ENCODE measurements around the gene MYO18A.
A peak's percentile ranks its signal among the peaks of the same experiment; 100 is the strongest.

Gene MYO18A

GRCh38 chr17:29045734-29046472, 134.3 kb downstream of the MYO18A start:
- Histone ChIP-seq H3K36me3 (no peaks in the 10 kb centered on the region), H3K27me3 (no peaks in the 10 kb centered on the region), H3K9me3 (no peaks in the 10 kb centered on the region), H3K27ac (no peak overlapping the region), H4K20me1 (no peaks in the 10 kb centered on the region), H3K4me3 (no peak overlapping the region), H3K4me2 (no peak overlapping the region), H3K4me1 (peaks cover 46% of the 10 kb centered on the region), H3K9ac (no peak overlapping the region)
- no peak for TF ChIP-seq Cebpa-rat (IDR thresholded peaks at IDR 0.05)

- no peak overlapping the region for H3K4me3 ChIP-seq
- H3K9me3 ChIP-seq = no peaks in the 10 kb centered on the region
- H3K4me2 ChIP-seq = peak overlapping the region; percentile 87; the same call in 1 of the 2 replicates
- no peaks in the 10 kb centered on the region for H3K27me3 ChIP-seq
- H4K20me1 ChIP-seq = no peaks in the 10 kb centered on the region
- no peak overlapping the region for H3K27ac ChIP-seq
- H3K36me3 ChIP-seq = no peaks in the 10 kb centered on the region
- H3K4me1 ChIP-seq = peaks cover 46% of the 10 kb centered on the region
- no peak for TF ChIP-seq Cebpa-rat (IDR thresholded peaks at IDR 0.05)
- H3K9ac ChIP-seq = no peak overlapping the region
Observed at GRCh38 chr17:29045026-29045425, 135.2 kb downstream of the MYO18A start.

- peak overlapping the region; percentile 87 for H3K4me2 ChIP-seq
- peak overlapping the region; percentile 56; the same call in 1 of the 2 replicates for H3K27ac ChIP-seq
- TF ChIP-seq Cebpa-rat (IDR thresholded peaks at IDR 0.05) = no peak
- H3K9ac ChIP-seq = no peak overlapping the region; the same call in 1 of the 2 replicates
- no peak overlapping the region for H3K4me3 ChIP-seq
- H3K9me3 ChIP-seq = no peaks in the 10 kb centered on the region
- H3K36me3 ChIP-seq = no peaks in the 10 kb centered on the region
- H3K4me1 ChIP-seq = peaks cover 45% of the 10 kb centered on the region
- H4K20me1 ChIP-seq = no peaks in the 10 kb centered on the region
- no peaks in the 10 kb centered on the region for H3K27me3 ChIP-seq
Observed at GRCh38 chr17:29043539-29044145, 136.6 kb downstream of the MYO18A start.

GRCh38 chr17:29042679-29043538, 137.3 kb downstream of the MYO18A start, which contains the start of gene PIPOX:
Gene PIPOX, plus strand, starts transcription at chr17:29043141. Its CDS starts 85 bp downstream, at chr17:29043226.
- Histone ChIP-seq H3K27ac (peak within 1 kb of the TSS; percentile 56; the same call in 1 of the 2 replicates), H3K4me2 (peak within 1 kb of the TSS; percentile 87)

GRCh38 chr17:29042026-29042678, 138.0 kb downstream of the MYO18A start:
- Histone ChIP-seq H3K36me3 (no peaks in the 10 kb centered on the region), H4K20me1 (no peaks in the 10 kb centered on the region), H3K27me3 (no peaks in the 10 kb centered on the region), H3K4me2 (peak overlapping the region; percentile 87), H3K4me1 (peaks cover 47% of the 10 kb centered on the region), H3K9ac (no peak overlapping the region), H3K4me3 (no peak overlapping the region), H3K27ac (0 out of 2 replicates have a peak overlapping the region, but pooled peaks have one; percentile 56), H3K9me3 (no peaks in the 10 kb centered on the region)
- TF ChIP-seq Cebpa-rat (IDR thresholded peaks at IDR 0.05) = no peak

More at GRCh38 chr17:29042679-29043538, 137.3 kb downstream of the MYO18A start, which contains the start of gene PIPOX:
- Histone ChIP-seq H3K27me3 (no peaks in the 10 kb centered on the region), H4K20me1 (no peaks in the 10 kb centered on the region), H3K9ac (no peak within 1 kb of the TSS; the same call in 1 of the 2 replicates), H3K36me3 (no peaks in the 10 kb centered on the region), H3K9me3 (no peaks in the 10 kb centered on the region), H3K4me1 (peaks cover 46% of the 10 kb centered on the region), H3K4me3 (no peak within 1 kb of the TSS)
- TF ChIP-seq Cebpa-rat (IDR thresholded peaks at IDR 0.05) = no peak

GRCh38 chr17:29041571-29041970, 138.6 kb downstream of the MYO18A start:
- no peak overlapping the region for H3K9ac ChIP-seq
- TF ChIP-seq Cebpa-rat (IDR thresholded peaks at IDR 0.05) = no peak
- no peaks in the 10 kb centered on the region for H3K27me3 ChIP-seq
- H3K36me3 ChIP-seq = no peaks in the 10 kb centered on the region
- no peaks in the 10 kb centered on the region for H3K9me3 ChIP-seq
- no peak overlapping the region for H3K4me2 ChIP-seq
- no peak overlapping the region for H3K4me3 ChIP-seq
- H3K4me1 ChIP-seq = peaks cover 47% of the 10 kb centered on the region
- H3K27ac ChIP-seq = no peak overlapping the region
- H4K20me1 ChIP-seq = no peaks in the 10 kb centered on the region

- H4K20me1 ChIP-seq = no peaks in the 10 kb centered on the region
- H3K4me2 ChIP-seq = no peak overlapping the region
Observed at GRCh38 chr17:29041091-29041490, 139.1 kb downstream of the MYO18A start.

GRCh38 chr17:29039764-29040598, 140.2 kb downstream of the MYO18A start:
- Histone ChIP-seq H3K27me3 (no peaks in the 10 kb centered on the region), H3K4me3 (no peak overlapping the region), H3K4me1 (peaks cover 47% of the 10 kb centered on the region), H3K36me3 (no peaks in the 10 kb centered on the region), H3K9me3 (peaks cover 9% of the 10 kb centered on the region), H3K9ac (no peak overlapping the region), H3K27ac (no peak overlapping the region), H4K20me1 (no peaks in the 10 kb centered on the region), H3K4me2 (no peak overlapping the region)
- no peak for TF ChIP-seq Cebpa-rat (IDR thresholded peaks at IDR 0.05)

More at GRCh38 chr17:29041091-29041490, 139.1 kb downstream of the MYO18A start:
- Histone ChIP-seq H3K9me3 (no peaks in the 10 kb centered on the region), H3K9ac (no peak overlapping the region), H3K4me3 (no peak overlapping the region), H3K27ac (no peak overlapping the region), H3K27me3 (no peaks in the 10 kb centered on the region), H3K36me3 (no peaks in the 10 kb centered on the region), H3K4me1 (peaks cover 47% of the 10 kb centered on the region)
- TF ChIP-seq Cebpa-rat (IDR thresholded peaks at IDR 0.05) = no peak
